GM12878 (cell line): ENCODE results near the gene IL10. TPM values are rescaled to one million over a fixed set of nuclear protein-coding genes. Genes with fewer than 3 reads are reported as not detected.

Experiments
- ATAC-seq: fragments of 200-7000 bp; cut with Tn5 transposase; 3 replicates; pipeline ENCODE4 v1.9.1; 2020; ENCODE audit warnings: mild to moderate bottlenecking, moderate library complexity
- BruUV-seq: library from RNA; stranded (reverse); fragments of 400-500 nt; replicated peaks from 2 replicates; lab custom pipeline; 2021; lab: Mats Ljungman, UMichigan
- CTCF ChIA-PET: fragments of 300-600 bp; sonication (Branson Sonifier 250); formaldehyde crosslinking; extraction: SDS; loops from one replicate; lab custom pipeline; 2021; ENCODE audit warnings: inconsistent platforms; lab: Yijun Ruan, JAX
- POLR2A ChIA-PET: fragments of 350-600 bp; formaldehyde crosslinking; extraction: SDS; loops from one replicate; lab custom pipeline; 2021; ENCODE audit warnings: inconsistent platforms; lab: Charles Lee
- RAD21 ChIA-PET: fragments of 300-600 bp; sonication (Branson Sonifier 250); formaldehyde crosslinking; loops from one replicate; lab custom pipeline; 2023; ENCODE audit warnings: antibody characterized with exemption; ENCODE audit not compliant: unreplicated experiment; lab: Charles Lee
- SMC1A ChIA-PET: fragments of 300-600 bp; sonication (Branson Sonifier 250); formaldehyde crosslinking; loops from one replicate; lab custom pipeline; 2023; ENCODE audit not compliant: unreplicated experiment, uncharacterized antibody; lab: Charles Lee
- DNase-seq: peaks from one replicate; pipeline ENCODE4 v3.0.0-alpha.2; 2011; ENCODE audit warnings: low read depth, low spot score
- FAIRE-seq: peaks from 3 replicates; lab custom pipeline; 2011; peaks lifted over from hg19 to GRCh38; lab: Jason Lieb, UNC
- H2AFZ ChIP-seq: 2 replicates; pipeline ENCODE4 v1.6.0; 2011; ENCODE audit warnings: low read depth, low read length, control low read depth; ENCODE audit not compliant: control insufficient read depth
- H3K27ac ChIP-seq: 2 replicates; pipeline ENCODE4 v1.5.1; 2011; ENCODE audit warnings: control low read depth; ENCODE audit not compliant: control insufficient read depth, insufficient read depth
- H3K27me3 ChIP-seq, 2 experiments: replicated peaks in 1 of 2; 2 replicates each; pipeline versions ENCODE4 v1.6.0 to v1.6.1; 2011; ENCODE audit warnings: low read length in 1 of 2; ENCODE audit not compliant: control insufficient read depth in 2 of 2, insufficient read depth in 2 of 2
- H3K36me3 ChIP-seq, 2 experiments: 2 replicates each; pipeline ENCODE4 v1.5.1; 2011; ENCODE audit warnings: low read length in 1 of 2; ENCODE audit not compliant: control insufficient read depth in 2 of 2, insufficient read depth in 2 of 2
- H3K4me1 ChIP-seq: 2 replicates; pipeline ENCODE4 v1.6.1; 2011; ENCODE audit warnings: mild to moderate bottlenecking, low read length, moderate library complexity, mixed read lengths; ENCODE audit not compliant: control insufficient read depth, insufficient read depth
- H3K4me2 ChIP-seq: 2 replicates; pipeline ENCODE4 v1.6.0; 2011; ENCODE audit warnings: control low read depth; ENCODE audit not compliant: control insufficient read depth, insufficient read depth
- H3K4me3 ChIP-seq: fragments of 200-600 bp; sonication (generic); 2 replicates; pipeline ENCODE4 v1.5.1; 2016
- H3K79me2 ChIP-seq: 2 replicates; pipeline ENCODE4 v1.6.0; 2011; ENCODE audit warnings: low read length; ENCODE audit not compliant: control insufficient read depth, insufficient read depth
- H3K9ac ChIP-seq: 2 replicates; pipeline ENCODE4 v1.8.0; 2011; ENCODE audit warnings: low read length, control low read depth, mixed read lengths; ENCODE audit not compliant: control insufficient read depth, insufficient read depth
- H3K9me3 ChIP-seq: replicated peaks from 3 replicates; pipeline ENCODE4 v1.5.1; 2011; ENCODE audit warnings: mild to moderate bottlenecking, low read length; ENCODE audit not compliant: control insufficient read depth, insufficient read depth
- H4K20me1 ChIP-seq: 2 replicates; pipeline ENCODE4 v1.6.0; 2011; ENCODE audit not compliant: control insufficient read depth, insufficient read depth
- BCL11A ChIP-seq: IDR thresholded peaks from 2 replicates; pipeline ENCODE4 v1.6.1; 2011; ENCODE audit warnings: low read depth, low read length
- CBX5 ChIP-seq: sonication (generic); IDR thresholded peaks from 2 replicates; pipeline ENCODE4 v1.6.1; 2016; ENCODE audit warnings: low read depth, moderate library complexity, mild to moderate bottlenecking, inconsistent platforms
- CREB1 ChIP-seq: IDR thresholded peaks from 2 replicates; pipeline ENCODE4 v1.6.1; 2012; ENCODE audit warnings: low read depth, mild to moderate bottlenecking, inconsistent platforms
- HDGF ChIP-seq: fragments of 450-650 bp; IDR thresholded peaks from 2 replicates; pipeline ENCODE4 v1.6.1; 2016; ENCODE audit warnings: antibody characterized with exemption
- IRF4 ChIP-seq: IDR thresholded peaks from 2 replicates; pipeline ENCODE4 v1.6.1; 2011; ENCODE audit warnings: low read depth, low read length
- LARP7 ChIP-seq: fragments of 450-650 bp; IDR thresholded peaks from 2 replicates; pipeline ENCODE4 v1.6.1; 2017; ENCODE audit warnings: mild to moderate bottlenecking
- MEF2B ChIP-seq: fragments of 450-650 bp; IDR thresholded peaks from 2 replicates; pipeline ENCODE4 v1.6.1; 2018; ENCODE audit warnings: mild to moderate bottlenecking, moderate library complexity; ENCODE audit not compliant: partially characterized antibody, poor library complexity, severe bottlenecking
- NFIC ChIP-seq: IDR thresholded peaks from 2 replicates; pipeline ENCODE4 v1.6.1; 2012; ENCODE audit warnings: low read depth, mild to moderate bottlenecking, inconsistent platforms, low read length, moderate library complexity
- RAD51 ChIP-seq: fragments of 450-650 bp; IDR thresholded peaks from 2 replicates; pipeline ENCODE4 v1.6.1; 2016; ENCODE audit warnings: moderate library complexity, mild to moderate bottlenecking, inconsistent platforms
- RBBP5 ChIP-seq: fragments of 200-600 bp; sonication (generic); conservative IDR thresholded peaks from 2 replicates; pipeline ENCODE4 v1.6.1; 2016
- SREBF1 ChIP-seq: IDR thresholded peaks from 2 replicates; pipeline ENCODE4 v1.6.1; 2012; ENCODE audit warnings: mild to moderate bottlenecking, low read length
- SRF ChIP-seq, 2 experiments: IDR thresholded peaks; 2 replicates each; pipeline ENCODE4 v1.6.1; 2011; ENCODE audit warnings: low read depth in 2 of 2, low read length in 2 of 2, mild to moderate bottlenecking in 1 of 2, moderate library complexity in 1 of 2
- TAF1 ChIP-seq: IDR thresholded peaks from 2 replicates; pipeline ENCODE4 v1.6.1; 2011; ENCODE audit warnings: mild to moderate bottlenecking, low read depth, low read length, borderline replicate concordance
- WRNIP1 ChIP-seq: IDR thresholded peaks from 2 replicates; pipeline ENCODE4 v1.6.1; 2011; ENCODE audit warnings: low read depth, low read length, improper control_type of control experiment, borderline replicate concordance
- YBX1 ChIP-seq: fragments of 450-650 bp; IDR thresholded peaks from 2 replicates; pipeline ENCODE4 v1.6.1; 2016; ENCODE audit warnings: antibody characterized with exemption
- ZZZ3 ChIP-seq: IDR thresholded peaks from 2 replicates; pipeline ENCODE4 v1.6.1; 2011; ENCODE audit warnings: low read depth; ENCODE audit not compliant: control insufficient read depth, insufficient read length
- WGBS: methylation state at CpG from one replicate; pipeline ENCODE4 v1.1.6; 2016; ENCODE audit warnings: low lambda C conversion rate; ENCODE audit not compliant: insufficient replicate concordance, insufficient coverage; ENCODE audit errors: missing lambda C conversion rate; 5-methylcytosine and 5-hydroxymethylcytosine counted together
- in situ Hi-C: fragments of 300-500 bp; cut with MboI; formaldehyde crosslinking; loops from 9 replicates; pipeline ENCODE4 v1.14.3; 2018; ENCODE audit warnings: mixed read lengths
- intact Hi-C: fragments of 100-400 bp; cut with micrococcal nuclease; formaldehyde crosslinking; loops from one replicate; pipeline ENCODE4 v1.14.2; 2022; ENCODE audit not compliant: unreplicated experiment
- polyA plus RNA-seq, 11 experiments: library from polyadenylated mRNA; depleted of rRNA in 4 of 11; unstranded in 6 of 11; stranded (reverse) in 5 of 11; fragments of >200 nt; fragmentation: Nextera tagmentation in 4 of 11; fragmentation: Illumina TruSeq in 1 of 11; extraction: Ambion mirVana in 4 of 11; extraction: Trizol in 1 of 11; gene quantifications; 1 replicate in 1 of 11; 2 replicates in 10 of 11; pipeline versions ENCODE4 v1.2.1 to v1.2.3, GENCODE V29; 2011 to 2016; ENCODE audit warnings: inconsistent platforms in 2 of 11, missing spikeins in 2 of 11, low read depth in 1 of 11
- total RNA-seq, 4 experiments: library from RNA; depleted of rRNA in 3 of 4; stranded (reverse); fragments of >200 nt in 3 of 4; fragmentation: Illumina TruSeq in 1 of 4; extraction: Trizol in 1 of 4; gene quantifications; 2 replicates each; pipeline versions ENCODE4 v1.2.1 to v1.2.3, GENCODE V29; 2013 to 2021
- TF ChIP-seq, protein P1 (sequence below): IDR thresholded peaks from 2 replicates; pipeline ENCODE4 v1.6.1; 2012; ENCODE audit warnings: improper control_type of control experiment, low read depth, low read length; ENCODE audit not compliant: insufficient replicate concordance

The IL10 gene
- total and polyA plus RNA-seq, 10 of the 15 experiments (the other 5 are each of a cell fraction or from before 2014, with no cell fraction given) = 0.34 to 5.0 (median 1.1) TPM

DNA sequence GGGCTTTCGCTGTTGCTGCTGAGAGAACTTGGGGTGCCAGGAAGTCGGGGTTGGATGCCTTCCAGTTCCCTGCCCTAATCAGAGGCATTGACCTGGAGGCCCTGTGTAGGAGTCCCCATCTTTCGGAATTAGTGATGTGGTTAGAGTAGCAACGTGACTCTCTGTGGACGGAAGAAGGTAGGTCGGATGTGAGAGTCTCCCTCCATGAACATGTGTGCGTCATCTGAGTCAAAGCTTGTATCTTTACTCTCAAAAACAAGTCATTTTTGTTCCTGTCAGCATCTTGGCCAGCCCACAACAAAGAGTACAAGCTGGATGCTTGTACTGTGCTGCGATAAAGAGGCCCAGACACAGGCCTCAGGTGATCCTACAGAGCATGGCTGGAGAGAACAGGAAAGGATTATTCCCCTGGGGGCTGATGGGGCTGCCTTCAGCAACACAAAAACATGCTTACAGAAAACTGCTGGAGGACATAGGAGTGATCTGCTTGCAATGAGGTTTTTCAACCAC is 31.0 kb upstream of the IL10 start:
- in situ Hi-C loops = loop anchor here (5.0 kb wide), 1 partner anchor 66 kb away; no protein-coding TSS in a partner anchor
- POLR2A ChIA-PET = interaction anchor here (0.6 to 5.1 kb wide), 15 partner anchors 9 to 166 kb away, joined by 3 to 41 read pairs (median 4); partner anchors contain the start of genes IL10 and IL19
- Histone ChIP-seq H3K27ac (peak overlapping the region; percentile 55), H3K4me2 (peak overlapping the region; percentile 65), H3K9ac (peak overlapping the region; percentile 28), H4K20me1 (no peaks in the 10 kb centered on the region), H3K9me3 (no peaks in the 10 kb centered on the region), H3K4me1 (peaks cover 20% of the 10 kb centered on the region), H3K27me3 (no peaks in the 10 kb centered on the region), H3K4me3 (no peak overlapping the region), H3K79me2 (no peaks in the 10 kb centered on the region), H3K36me3 (no peaks in the 10 kb centered on the region), H2AFZ (no peak overlapping the region)
- 0% methylated on average over 8 of the region's 8 CpGs for WGBS
- RAD21 ChIA-PET = interaction anchor here (0.8 to 14.8 kb wide), 14 partner anchors 8 to 191 kb away, joined by 3 to 297 read pairs (median 8); partner anchors contain the start of genes EIF2D, IL10 and IL19
- DNase-seq (peak; percentile 98), ATAC-seq (peak; percentile 97), FAIRE-seq (peak; percentile 99)
- no TSS peak for BruUV-seq
- SMC1A ChIA-PET = interaction anchor here (0.6 to 14.9 kb wide), 30 partner anchors 8 to 179 kb away, joined by 3 to 417 read pairs (median 8); partner anchors contain the start of genes DYRK3, IL10 and IL19
- CTCF ChIA-PET = interaction anchor here (0.9 to 18.5 kb wide), 16 partner anchors 9 to 179 kb away, joined by 3 to 805 read pairs (median 11); partner anchors contain the start of genes IL10 and IL19
- intact Hi-C loops = loop anchor here (1.0 to 10.0 kb wide), 4 partner anchors 19 to 198 kb away; partner anchors contain the start of gene IL19
- peak; percentile 98 for TF ChIP-seq NFIC
- peak; percentile 47; the same call in 1 of the 2 replicates for TF ChIP-seq HDGF
- peak; percentile 98 for TF ChIP-seq IRF4
- TF ChIP-seq, protein P1, sequence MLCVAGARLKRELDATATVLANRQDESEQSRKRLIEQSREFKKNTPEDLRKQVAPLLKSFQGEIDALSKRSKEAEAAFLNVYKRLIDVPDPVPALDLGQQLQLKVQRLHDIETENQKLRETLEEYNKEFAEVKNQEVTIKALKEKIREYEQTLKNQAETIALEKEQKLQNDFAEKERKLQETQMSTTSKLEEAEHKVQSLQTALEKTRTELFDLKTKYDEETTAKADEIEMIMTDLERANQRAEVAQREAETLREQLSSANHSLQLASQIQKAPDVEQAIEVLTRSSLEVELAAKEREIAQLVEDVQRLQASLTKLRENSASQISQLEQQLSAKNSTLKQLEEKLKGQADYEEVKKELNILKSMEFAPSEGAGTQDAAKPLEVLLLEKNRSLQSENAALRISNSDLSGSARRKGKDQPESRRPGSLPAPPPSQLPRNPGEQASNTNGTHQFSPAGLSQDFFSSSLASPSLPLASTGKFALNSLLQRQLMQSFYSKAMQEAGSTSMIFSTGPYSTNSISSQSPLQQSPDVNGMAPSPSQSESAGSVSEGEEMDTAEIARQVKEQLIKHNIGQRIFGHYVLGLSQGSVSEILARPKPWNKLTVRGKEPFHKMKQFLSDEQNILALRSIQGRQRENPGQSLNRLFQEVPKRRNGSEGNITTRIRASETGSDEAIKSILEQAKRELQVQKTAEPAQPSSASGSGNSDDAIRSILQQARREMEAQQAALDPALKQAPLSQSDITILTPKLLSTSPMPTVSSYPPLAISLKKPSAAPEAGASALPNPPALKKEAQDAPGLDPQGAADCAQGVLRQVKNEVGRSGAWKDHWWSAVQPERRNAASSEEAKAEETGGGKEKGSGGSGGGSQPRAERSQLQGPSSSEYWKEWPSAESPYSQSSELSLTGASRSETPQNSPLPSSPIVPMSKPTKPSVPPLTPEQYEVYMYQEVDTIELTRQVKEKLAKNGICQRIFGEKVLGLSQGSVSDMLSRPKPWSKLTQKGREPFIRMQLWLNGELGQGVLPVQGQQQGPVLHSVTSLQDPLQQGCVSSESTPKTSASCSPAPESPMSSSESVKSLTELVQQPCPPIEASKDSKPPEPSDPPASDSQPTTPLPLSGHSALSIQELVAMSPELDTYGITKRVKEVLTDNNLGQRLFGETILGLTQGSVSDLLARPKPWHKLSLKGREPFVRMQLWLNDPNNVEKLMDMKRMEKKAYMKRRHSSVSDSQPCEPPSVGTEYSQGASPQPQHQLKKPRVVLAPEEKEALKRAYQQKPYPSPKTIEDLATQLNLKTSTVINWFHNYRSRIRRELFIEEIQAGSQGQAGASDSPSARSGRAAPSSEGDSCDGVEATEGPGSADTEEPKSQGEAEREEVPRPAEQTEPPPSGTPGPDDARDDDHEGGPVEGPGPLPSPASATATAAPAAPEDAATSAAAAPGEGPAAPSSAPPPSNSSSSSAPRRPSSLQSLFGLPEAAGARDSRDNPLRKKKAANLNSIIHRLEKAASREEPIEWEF = peak; percentile 73
- peak; percentile 93 for TF ChIP-seq BCL11A
- TF ChIP-seq SRF (IDR thresholded peaks at IDR 0.05; ENCODE audit: low read depth in 2 of 2, low read length in 2 of 2) = peak in 1 of 2 experiments; percentile 50; a peak in 1 of 4 replicates
- no peak for TF ChIP-seq LARP7
- peak; percentile 53; the same call in 1 of the 2 replicates for TF ChIP-seq SREBF1
- TF ChIP-seq MEF2B = peak; percentile 97
- TF ChIP-seq CREB1 = peak; percentile 94
- peak; percentile 87 for TF ChIP-seq CBX5
- no peak for TF ChIP-seq ZZZ3
- peak; percentile 88 for TF ChIP-seq RAD51
- no peak for TF ChIP-seq YBX1
- TF ChIP-seq TAF1 = no peak
- no peak; the same call in 1 of the 2 replicates for TF ChIP-seq WRNIP1
- TF ChIP-seq RBBP5 = no peak
